Stomach (tissue), 9 donors: Measurements from ENCODE around the gene ASCC3. TPM values are rescaled to one million over a fixed set of nuclear protein-coding genes. Genes with fewer than 3 reads are reported as not detected.

ENCODE experiments used
- DNase-seq, 2 donors: peaks; one replicate each; pipeline versions ENCODE4 v3.0.0 to v3.0.0-alpha.2; 2013 to 2019
- H3K27ac ChIP-seq, 5 donors: fragments of 200-600 bp in 4 of 5; sonication (generic) in 4 of 5; one replicate each; pipeline ENCODE4 v1.5.1; 2013 to 2019; ENCODE audit warnings: mild to moderate bottlenecking in 1 of 5, moderate library complexity in 1 of 5
- H3K27me3 ChIP-seq, 3 donors: fragments of 200-600 bp; sonication (generic); one replicate each; pipeline ENCODE4 v1.5.1; 2017 to 2019; ENCODE audit warnings: mixed run types in 1 of 3
- H3K36me3 ChIP-seq, 4 donors: fragments of 200-600 bp; sonication (generic); 1 replicate in 3 of 4; 2 replicates in 1 of 4; pipeline ENCODE4 v1.5.1; 2016 to 2019
- H3K4me1 ChIP-seq, 4 donors: fragments of 200-600 bp; sonication (generic); one replicate each; pipeline ENCODE4 v1.5.1; 2016 to 2019
- H3K4me3 ChIP-seq, 4 donors: fragments of 200-600 bp; sonication (generic) in 3 of 4; one replicate each; pipeline ENCODE4 v1.5.1; 2016 to 2019; ENCODE audit warnings: mild to moderate bottlenecking in 1 of 4
- H3K9me3 ChIP-seq, 4 donors: fragments of 200-600 bp; sonication (generic); one replicate each; pipeline ENCODE4 v1.5.1; 2016 to 2019
- CTCF ChIP-seq, 7 experiments: fragments of 450-650 bp in 4 of 7; fragments of 200-600 bp in 3 of 7; sonication (generic) in 3 of 7; IDR thresholded peaks; one replicate each; pipeline ENCODE4 v1.5.1; 2016 to 2019; ENCODE audit warnings: antibody characterized with exemption in 7 of 7, control low read depth in 2 of 7, mild to moderate bottlenecking in 1 of 7
- EP300 ChIP-seq: sonication (generic); formaldehyde crosslinking; IDR thresholded peaks from one replicate; pipeline ENCODE4 v1.6.1; 2017; ENCODE audit warnings: antibody characterized with exemption
- POLR2A ChIP-seq, 4 donors: fragments of 450-650 bp; IDR thresholded peaks; one replicate each; pipeline ENCODE4 v1.6.1; 2016; ENCODE audit warnings: antibody characterized with exemption in 4 of 4, control low read depth in 2 of 4, mild to moderate bottlenecking in 1 of 4, moderate library complexity in 1 of 4
- POLR2AphosphoS5 ChIP-seq, 3 donors: sonication (generic); formaldehyde crosslinking; IDR thresholded peaks; one replicate each; pipeline ENCODE4 v1.6.1; 2016; ENCODE audit warnings: antibody characterized with exemption in 3 of 3
- WGBS, 5 donors: extraction: QIAGEN DNeasy Blood & Tissue Kit in 3 of 5; methylation state at CpG; one replicate each; pipeline versions ENCODE4 v1.1.5 to v1.1.7; 2013 to 2018; 5-methylcytosine and 5-hydroxymethylcytosine counted together
- intact Hi-C: fragments of 100-400 bp; cut with DNase I; formaldehyde crosslinking; loops from one replicate; pipeline ENCODE4 v1.15.1; 2023; ENCODE audit warnings: low total_unique reads
- polyA plus RNA-seq, 3 donors: library from polyadenylated mRNA; stranded (reverse); fragments of 200-250 nt; gene quantifications; one replicate each; pipeline ENCODE4 v1.2.3, GENCODE V29; 2013
- total RNA-seq, 5 donors: library from RNA; depleted of rRNA; stranded (reverse); fragments of >200 nt; gene quantifications; one replicate each; pipeline versions ENCODE4 v1.1.0 to v1.2.3, GENCODE V29; 2014 to 2016
- donor health status: healthy with polysubstance abuse.
- donor health status: Bipolar disorder and iron deficiency.
- donor health status: healthy.

ASCC3 gene
- total and polyA plus RNA-seq, 8 donors = 6.3 to 49.2 (median 19.1) TPM

GRCh38 chr6:100721256-100721655 lies 159.9 kb downstream of the ASCC3 start:
- TF ChIP-seq POLR2A (IDR thresholded peaks at IDR 0.05) = no peak
- no peak for TF ChIP-seq POLR2AphosphoS5 (IDR thresholded peaks at IDR 0.05)
- no peak for TF ChIP-seq CTCF (IDR thresholded peaks at IDR 0.05)
- no peak for TF ChIP-seq EP300
- Histone ChIP-seq H3K27ac (no peak overlapping the region), H3K27me3 (no peaks in the 10 kb centered on the region), H3K4me1 (no peaks in the 10 kb centered on the region), H3K9me3 (no peaks in the 10 kb centered on the region), H3K4me3 (no peak overlapping the region), H3K36me3 (peaks cover 0 to 12% (median 0%) of the 10 kb centered on the region in 4 donors)
- intact Hi-C loops = no loop called here
- DNase-seq = no peak

GRCh38 chr6:100719883-100720682 lies 161.0 kb downstream of the ASCC3 start:
- Histone ChIP-seq H3K4me1 (no peaks in the 10 kb centered on the region), H3K4me3 (no peak overlapping the region), H3K36me3 (peaks cover 0 to 12% (median 3%) of the 10 kb centered on the region in 4 donors), H3K27me3 (no peaks in the 10 kb centered on the region), H3K9me3 (no peaks in the 10 kb centered on the region), H3K27ac (no peak overlapping the region)
- no peak for TF ChIP-seq POLR2A (IDR thresholded peaks at IDR 0.05)
- peak in 3 of 7 experiments; percentile 14 to 30 (median 24) for TF ChIP-seq CTCF (IDR thresholded peaks at IDR 0.05)
- TF ChIP-seq EP300 = no peak
- peak in 1 of 2 donors; percentile 40 for DNase-seq
- intact Hi-C loops = no loop called here
- 44 to 64% (median 53%) methylated on average over 5 of the region's 5 CpGs for WGBS, 5 donors

GRCh38 chr6:100712997-100713396 lies 168.1 kb downstream of the ASCC3 start:
- Histone ChIP-seq H3K27ac (no peak overlapping the region), H3K4me3 (no peak overlapping the region), H3K4me1 (no peaks in the 10 kb centered on the region), H3K9me3 (no peaks in the 10 kb centered on the region), H3K36me3 (peaks cover 0 to 29% (median 14%) of the 10 kb centered on the region in 4 donors), H3K27me3 (no peaks in the 10 kb centered on the region)
- 93 to 98% (median 97%) methylated on average over 6 of the region's 6 CpGs for whole genome bisulfite sequencing, 5 donors
- DNase-seq = no peak
- no peak for TF ChIP-seq CTCF (IDR thresholded peaks at IDR 0.05)
- TF ChIP-seq POLR2A (IDR thresholded peaks at IDR 0.05) = no peak
- no peak for TF ChIP-seq POLR2AphosphoS5 (IDR thresholded peaks at IDR 0.05)
- TF ChIP-seq EP300 = no peak
- intact Hi-C loops = no loop called here

- no peaks in the 10 kb centered on the region for H3K27me3 ChIP-seq
- DNase-seq = no peak
- 70 to 94% (median 83%) methylated on average over 2 of the region's 2 CpGs for WGBS, 5 donors
- TF ChIP-seq EP300 = no peak
- TF ChIP-seq POLR2AphosphoS5 (IDR thresholded peaks at IDR 0.05) = no peak
- TF ChIP-seq CTCF (IDR thresholded peaks at IDR 0.05) = no peak
- TF ChIP-seq POLR2A (IDR thresholded peaks at IDR 0.05) = no peak
- H3K4me1 ChIP-seq = no peaks in the 10 kb centered on the region
- H3K27ac ChIP-seq = no peak overlapping the region
- no peak overlapping the region for H3K4me3 ChIP-seq
- no peaks in the 10 kb centered on the region for H3K9me3 ChIP-seq
- intact Hi-C loops = no loop called here
- peaks cover 0 to 2% (median 0%) of the 10 kb centered on the region in 4 donors for H3K36me3 ChIP-seq
Measured at GRCh38 chr6:100706491-100706890, 174.6 kb downstream of the ASCC3 start.
